Measurements from ENCODE around the gene ABCC2.

DNA sequence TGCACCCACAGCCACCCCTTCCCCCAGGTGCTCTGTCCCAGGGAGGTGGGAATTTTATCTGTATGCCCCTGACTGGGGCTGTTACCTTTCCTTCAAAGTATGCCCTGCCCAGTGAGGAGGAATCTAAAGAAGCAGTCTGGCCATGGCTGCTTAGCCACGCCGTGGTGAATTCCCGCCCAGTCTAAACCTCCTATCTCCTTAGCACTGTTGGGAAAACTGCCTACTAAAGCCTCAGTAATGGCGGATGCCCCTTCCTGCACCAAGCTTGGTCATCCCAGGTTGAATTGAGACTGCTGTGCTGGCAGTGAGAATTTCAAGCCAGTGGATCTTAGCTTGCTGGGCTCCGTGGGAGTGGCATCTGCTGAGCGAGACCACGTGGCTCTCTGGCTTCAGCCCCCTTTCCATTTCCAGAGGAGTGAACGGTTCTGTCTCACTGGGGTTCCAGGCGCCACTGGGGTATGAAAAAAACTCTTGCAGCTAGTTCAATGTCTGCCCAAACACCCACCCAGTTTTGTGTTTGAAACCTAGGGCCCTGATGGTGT is 87.2 kb downstream of the ABCC2 start:
- TF ChIP-seq EZH2phosphoT487 (IDR thresholded peaks at IDR 0.05; ENCODE audit: borderline replicate concordance), result no peak
- TF ChIP-seq, protein P1, sequence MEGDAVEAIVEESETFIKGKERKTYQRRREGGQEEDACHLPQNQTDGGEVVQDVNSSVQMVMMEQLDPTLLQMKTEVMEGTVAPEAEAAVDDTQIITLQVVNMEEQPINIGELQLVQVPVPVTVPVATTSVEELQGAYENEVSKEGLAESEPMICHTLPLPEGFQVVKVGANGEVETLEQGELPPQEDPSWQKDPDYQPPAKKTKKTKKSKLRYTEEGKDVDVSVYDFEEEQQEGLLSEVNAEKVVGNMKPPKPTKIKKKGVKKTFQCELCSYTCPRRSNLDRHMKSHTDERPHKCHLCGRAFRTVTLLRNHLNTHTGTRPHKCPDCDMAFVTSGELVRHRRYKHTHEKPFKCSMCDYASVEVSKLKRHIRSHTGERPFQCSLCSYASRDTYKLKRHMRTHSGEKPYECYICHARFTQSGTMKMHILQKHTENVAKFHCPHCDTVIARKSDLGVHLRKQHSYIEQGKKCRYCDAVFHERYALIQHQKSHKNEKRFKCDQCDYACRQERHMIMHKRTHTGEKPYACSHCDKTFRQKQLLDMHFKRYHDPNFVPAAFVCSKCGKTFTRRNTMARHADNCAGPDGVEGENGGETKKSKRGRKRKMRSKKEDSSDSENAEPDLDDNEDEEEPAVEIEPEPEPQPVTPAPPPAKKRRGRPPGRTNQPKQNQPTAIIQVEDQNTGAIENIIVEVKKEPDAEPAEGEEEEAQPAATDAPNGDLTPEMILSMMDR (conservative IDR thresholded peaks at IDR 0.05; ENCODE audit: low read length), result no peak

All from Loucy (cell line).